Myocyte (in vitro differentiated cells): ENCODE measurements around the gene HEATR9. TPM values are rescaled to one million over a fixed set of nuclear protein-coding genes. Genes with fewer than 3 reads are reported as not detected.

Experiments
- DNase-seq: peaks from one replicate; pipeline ENCODE4 v3.0.0-alpha.2; 2012; ENCODE audit warnings: low read depth
- total RNA-seq: library from RNA; depleted of rRNA; stranded (reverse); fragments of >200 nt; gene quantifications from 2 replicates; pipeline ENCODE4 v1.2.3, GENCODE V29; 2014

HEATR9 gene
- total RNA-seq, 1 donor from 2014 or later: not detected

DNA sequence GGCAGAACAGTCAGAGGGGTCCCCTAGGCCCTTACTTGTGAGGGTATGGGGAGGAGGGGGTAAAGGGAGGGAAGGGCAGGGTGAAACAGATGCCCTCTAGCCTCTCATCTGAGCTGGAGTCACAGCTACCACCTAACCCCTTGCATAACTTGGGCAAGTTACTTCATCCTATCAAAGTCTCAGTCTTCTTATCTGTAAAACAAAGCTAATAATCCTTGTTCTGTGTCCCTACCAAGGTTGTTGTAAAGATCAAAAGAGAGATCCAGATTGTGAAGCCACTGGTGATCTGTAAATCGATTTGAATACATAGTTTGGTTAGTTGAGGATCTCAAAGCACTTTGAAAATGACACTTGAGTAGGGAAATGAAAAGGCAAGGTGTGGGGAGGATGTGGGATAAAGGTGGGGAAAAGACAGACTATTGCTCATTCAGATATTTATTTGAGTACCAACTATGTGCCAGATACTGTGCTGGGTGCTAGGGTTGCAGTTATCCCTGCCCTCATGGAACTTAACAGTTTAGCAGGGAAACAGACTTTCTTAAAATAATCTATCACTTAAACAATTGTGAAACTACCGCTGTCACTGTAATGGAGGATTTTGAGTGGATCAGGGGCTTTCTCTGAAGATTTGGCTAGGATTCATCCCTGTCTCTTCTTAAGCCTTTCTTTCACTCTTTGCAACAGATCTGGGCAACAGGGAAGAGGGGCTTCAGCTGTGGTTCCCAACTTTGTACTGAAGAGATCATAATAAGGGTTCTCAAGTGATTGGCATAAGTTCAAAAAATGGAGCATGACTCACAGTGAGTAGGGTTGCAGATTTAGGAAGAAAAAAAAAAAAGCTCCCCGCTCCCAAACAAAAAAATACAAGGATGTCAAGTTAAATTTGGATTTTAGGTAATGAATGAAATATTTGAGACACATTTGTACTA lies 3.0 kb downstream of the HEATR9 start:
- peak; percentile 67 for DNase-seq

- DNase-seq: no peak
Observed at GRCh38 chr17:35864853-35865252, 3.8 kb downstream of the HEATR9 start.

GRCh38 chr17:35856603-35857002 lies 12.1 kb downstream of the HEATR9 start:
- DNase-seq: no peak

DNA sequence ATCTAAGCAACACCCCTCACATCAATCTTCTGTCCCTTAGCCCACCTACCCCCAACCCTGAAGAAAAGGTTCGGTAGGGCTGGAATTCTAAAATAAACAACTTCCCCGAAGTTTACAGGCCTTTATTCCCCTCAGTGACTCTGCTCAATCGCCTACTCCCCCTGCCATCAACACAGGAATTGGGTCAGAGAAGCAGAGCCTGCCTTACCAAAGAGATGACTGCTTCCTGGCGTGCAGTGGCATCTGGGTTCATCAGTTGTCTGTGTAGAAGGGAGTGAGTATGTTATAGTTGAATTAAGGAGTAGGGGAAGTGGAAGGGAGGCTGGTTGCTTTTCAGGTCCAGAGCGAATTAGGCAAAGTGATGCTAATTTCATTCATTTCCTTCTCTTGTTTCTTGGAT lies 12.7 kb downstream of the HEATR9 start:
- no peak for DNase-seq

- DNase-seq: peak; percentile 69
Observed at GRCh38 chr17:35849469-35850348, 19.0 kb downstream of the HEATR9 start.

DNA sequence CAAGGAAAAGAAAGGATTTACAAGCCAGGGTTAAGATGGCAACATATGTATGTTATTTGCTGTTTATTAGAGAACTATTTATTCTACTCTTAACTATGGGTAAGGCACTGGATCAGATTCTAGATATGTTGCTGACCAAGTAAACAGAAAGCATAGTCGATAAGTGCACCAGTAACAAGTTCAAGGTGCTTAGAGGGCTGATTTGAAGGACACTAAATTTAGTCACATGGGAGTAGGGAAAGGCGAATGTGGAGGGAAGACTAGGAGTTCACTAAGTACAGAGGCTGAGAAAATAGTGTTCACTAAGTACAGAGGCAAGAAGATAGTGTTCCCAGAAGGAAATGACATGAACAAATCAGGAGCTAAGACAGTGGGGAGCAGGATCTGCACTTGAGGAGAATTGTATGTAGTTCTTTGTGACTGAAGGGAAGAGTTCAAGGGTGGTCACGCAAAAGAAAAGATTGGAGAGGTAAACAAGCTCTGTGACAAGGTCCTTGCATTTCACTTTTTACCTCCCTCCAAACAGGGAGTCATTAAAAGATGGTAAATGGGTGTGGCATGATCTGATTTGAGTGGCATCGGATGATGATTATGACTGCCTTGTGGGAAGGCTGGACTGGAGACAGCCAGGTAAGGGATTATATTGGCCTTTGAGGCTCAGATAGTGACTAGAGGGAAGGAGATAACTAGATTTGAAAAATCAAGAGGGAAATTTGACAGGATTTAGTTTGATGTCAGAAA lies 20.9 kb downstream of the HEATR9 start:
- no peak for DNase-seq

GRCh38 chr17:35847006-35847405 lies 21.7 kb downstream of the HEATR9 start:
- DNase-seq: no peak

GRCh38 chr17:35846055-35846809 lies 22.5 kb downstream of the HEATR9 start:
- peak; percentile 28 for DNase-seq

- DNase-seq: no peak
Observed at GRCh38 chr17:35844547-35844946, 24.1 kb downstream of the HEATR9 start.

DNA sequence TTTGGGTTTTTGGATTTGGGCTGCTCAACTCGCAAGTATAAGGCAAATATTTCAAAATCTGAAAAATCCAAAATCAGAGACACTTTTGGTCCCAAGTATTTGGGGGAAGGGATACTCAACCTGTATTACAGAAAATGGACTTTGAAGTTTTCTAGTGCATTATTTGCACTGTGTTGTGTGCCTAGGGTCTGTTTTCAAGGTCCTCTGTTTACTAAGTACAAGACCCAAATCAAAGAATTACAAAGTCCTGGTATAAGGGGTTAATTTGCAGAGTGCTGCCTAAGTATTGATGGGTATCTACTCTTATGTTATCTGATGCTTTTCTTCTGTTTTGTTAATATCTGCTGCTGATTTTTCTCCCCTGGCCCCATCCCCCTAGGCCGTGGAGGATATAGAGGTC lies 25.0 kb downstream of the HEATR9 start:
- DNase-seq: no peak

DNA sequence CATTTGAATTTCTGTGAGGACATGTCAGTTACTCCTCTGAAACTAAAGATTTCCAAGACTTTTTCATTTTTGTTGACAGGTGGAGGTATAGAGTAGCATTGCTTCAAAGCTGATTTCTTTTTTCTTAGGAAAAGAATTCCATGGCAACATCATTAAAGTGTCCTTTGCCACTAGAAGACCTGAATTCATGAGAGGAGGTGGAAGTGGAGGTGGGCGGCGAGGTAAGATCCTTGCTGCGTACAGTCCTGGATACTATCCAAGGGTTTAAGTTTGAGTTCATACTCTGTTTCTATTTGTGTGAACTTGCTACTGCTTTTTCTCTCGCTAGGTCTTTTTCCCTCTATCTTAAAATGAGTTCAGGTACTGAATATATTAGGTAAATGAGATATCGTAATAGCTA lies 26.5 kb downstream of the HEATR9 start:
- no peak for DNase-seq

- no peak for DNase-seq
Observed at GRCh38 chr17:35841505-35841904, 27.2 kb downstream of the HEATR9 start.

DNA sequence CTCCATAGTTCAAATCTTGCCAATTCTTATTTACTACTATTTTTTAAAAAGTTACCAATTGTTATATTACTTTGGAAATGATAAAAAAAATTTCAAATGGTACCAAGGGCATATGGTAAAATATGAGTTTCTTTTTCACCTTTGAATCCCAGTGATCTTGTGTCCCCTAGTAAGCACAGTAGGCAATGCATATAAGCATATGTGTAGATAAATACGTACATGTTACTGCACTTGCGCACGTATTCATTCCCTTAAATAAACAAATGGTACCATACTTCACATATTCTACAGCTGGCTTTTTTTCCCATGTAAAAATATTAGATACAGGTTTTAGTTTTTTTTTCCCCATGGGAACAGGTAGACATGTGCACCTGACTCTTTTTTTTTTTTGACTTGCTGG lies 27.6 kb downstream of the HEATR9 start:
- no peak for DNase-seq

DNA sequence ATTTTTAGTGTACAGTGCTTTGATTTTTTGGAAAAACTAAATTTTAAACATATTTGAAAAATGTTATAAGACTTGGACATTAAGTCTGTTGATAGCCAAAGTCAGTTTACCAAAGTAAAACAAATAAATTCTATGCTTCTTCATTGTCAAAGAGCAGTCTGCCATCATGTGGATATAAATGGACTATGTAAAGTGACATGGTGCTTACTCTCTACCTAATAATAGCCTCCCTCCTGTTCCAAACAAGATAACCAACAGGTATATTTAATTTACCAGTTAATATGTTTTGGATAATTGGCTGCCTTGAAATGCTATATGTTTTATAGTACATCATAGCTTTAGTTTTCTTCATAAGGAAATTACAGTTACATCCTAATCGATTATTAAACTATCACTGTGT lies 43.5 kb downstream of the HEATR9 start:
- DNase-seq: no peak

DNA sequence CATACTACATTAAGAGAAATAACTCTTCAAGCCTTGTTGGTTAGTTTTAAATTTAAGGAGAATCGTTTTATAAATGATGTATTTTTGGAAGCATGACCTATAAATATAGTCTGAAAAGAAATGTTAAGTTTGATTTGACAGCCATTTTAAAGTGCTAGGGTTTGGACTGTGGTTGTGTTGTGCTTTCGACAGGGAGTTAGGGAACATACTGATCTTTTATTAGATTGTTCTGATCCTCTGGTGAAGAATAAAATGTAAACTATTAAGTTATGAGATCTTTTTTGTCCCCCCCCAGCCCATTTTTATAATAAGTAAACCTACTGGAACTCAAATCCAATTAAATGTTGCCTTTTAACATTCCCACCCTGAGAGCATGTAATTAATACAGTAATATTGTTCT lies 47.4 kb downstream of the HEATR9 start:
- no peak for DNase-seq

- no peak for DNase-seq
Observed at GRCh38 chr17:35819455-35819854, 49.2 kb downstream of the HEATR9 start.

GRCh38 chr17:35817196-35817595 lies 51.5 kb downstream of the HEATR9 start:
- DNase-seq: no peak

- DNase-seq: no peak
Observed at GRCh38 chr17:35816723-35817122, 52.0 kb downstream of the HEATR9 start.

DNA sequence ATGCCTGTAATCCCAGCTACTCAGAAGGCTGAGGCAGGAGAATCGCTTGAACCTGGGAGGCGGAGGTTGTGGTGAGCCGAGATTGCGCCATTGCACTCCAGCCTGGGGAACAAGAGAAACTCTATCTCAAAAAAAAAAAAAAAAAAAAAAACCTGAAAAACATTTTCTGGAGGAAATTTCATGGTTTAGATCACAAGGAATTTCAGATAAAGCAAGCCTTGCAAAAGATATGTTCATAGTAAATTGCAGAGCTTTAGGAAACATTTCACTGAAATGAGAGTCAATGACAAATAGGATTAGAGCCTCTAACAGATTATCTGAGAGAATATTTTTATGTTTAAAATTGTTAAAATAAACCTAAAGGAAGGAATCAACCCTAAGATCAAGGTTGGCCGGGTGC lies 56.2 kb downstream of the HEATR9 start:
- no peak for DNase-seq

DNA sequence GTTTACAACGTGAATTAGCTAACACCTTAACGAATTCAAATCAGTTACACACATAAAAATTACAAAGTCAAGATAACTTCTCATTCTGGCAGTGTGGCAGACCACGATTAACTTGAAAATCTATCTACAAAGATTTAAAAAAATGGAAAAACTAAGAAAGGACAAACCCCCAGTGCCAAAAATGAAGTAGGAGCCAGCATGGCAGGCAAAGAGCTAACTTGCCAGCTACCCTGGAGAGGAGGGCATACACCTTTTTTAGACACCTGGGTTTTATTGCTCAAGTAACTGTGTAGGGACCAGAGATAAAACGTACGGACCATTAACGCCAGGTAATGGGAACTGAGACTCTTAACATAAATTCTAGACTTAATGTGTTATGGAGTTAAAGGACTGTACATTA lies 56.9 kb downstream of the HEATR9 start:
- DNase-seq: no peak
